AG04450 (cell line): ENCODE results near the gene CCDC40. TPM values are rescaled to one million over a fixed set of nuclear protein-coding genes. Genes with fewer than 3 reads are reported as not detected.

ENCODE experiments used
- CTCF ChIA-PET: fragments of 300-600, 350-600 bp; formaldehyde crosslinking; extraction: SDS; loops from one replicate; lab custom pipeline; 2022; ENCODE audit warnings: antibody characterized with exemption, inconsistent platforms; lab: Charles Lee
- POLR2A ChIA-PET: fragments of 350-600 bp; formaldehyde crosslinking; extraction: SDS; loops from one replicate; lab custom pipeline; 2021; ENCODE audit warnings: antibody characterized with exemption, inconsistent platforms; lab: Yijun Ruan, JAX
- DNase-seq: peaks from one replicate; pipeline ENCODE4 v3.0.0-alpha.2; 2011; ENCODE audit warnings: low read depth, low spot score
- H3K27ac ChIP-seq: one replicate; pipeline ENCODE4 v1.5.1; 2012; ENCODE audit warnings: low read depth, low read length, control low read depth
- H3K27me3 ChIP-seq: one replicate; pipeline ENCODE4 v1.6.0; 2012; ENCODE audit warnings: low read length; ENCODE audit not compliant: control insufficient read depth, insufficient read depth
- H3K4me3 ChIP-seq: 2 replicates; pipeline ENCODE4 v1.5.1; 2011; ENCODE audit warnings: mild to moderate bottlenecking, low read depth, low read length, control low read depth
- H3K9me3 ChIP-seq: 2 replicates; pipeline ENCODE4 v1.5.1; 2012; ENCODE audit warnings: low read length; ENCODE audit not compliant: control insufficient read depth, insufficient read depth
- CTCF ChIP-seq: IDR thresholded peaks from 2 replicates; pipeline ENCODE4 v1.5.1; 2011; ENCODE audit warnings: low read depth, low read length, control low read depth, inconsistent platforms
- polyA plus RNA-seq: library from polyadenylated mRNA; depleted of rRNA; stranded (reverse); fragments of >200 nt; gene quantifications from 2 replicates; pipeline ENCODE4 v1.2.3, GENCODE V29; 2011

CCDC40 gene
- polyA plus RNA-seq, 1 experiment: 2.4 TPM

- CTCF ChIA-PET: no interaction called here
- DNase-seq: no peak
- Histone ChIP-seq H3K27ac (no peak overlapping the region), H3K4me3 (no peak overlapping the region), H3K9me3 (no peaks in the 10 kb centered on the region; the same call in 1 of the 2 replicates), H3K27me3 (no peaks in the 10 kb centered on the region)
- no peak for TF ChIP-seq CTCF
- POLR2A ChIA-PET: no interaction called here
Observed at GRCh38 chr17:80000981-80001775, 35.3 kb upstream of the CCDC40 start.

GRCh38 chr17:80002070-80002641 is 34.3 kb upstream of the CCDC40 start:
- Histone ChIP-seq H3K27me3 (no peaks in the 10 kb centered on the region), H3K27ac (no peak overlapping the region), H3K9me3 (no peaks in the 10 kb centered on the region; the same call in 1 of the 2 replicates), H3K4me3 (no peak overlapping the region)
- DNase-seq: no peak
- ChIA-PET CTCF (no interaction called here), POLR2A (no interaction called here)
- no peak for TF ChIP-seq CTCF

GRCh38 chr17:80002690-80003490 is 33.6 kb upstream of the CCDC40 start:
- Histone ChIP-seq H3K27me3 (no peaks in the 10 kb centered on the region), H3K27ac (no peak overlapping the region), H3K9me3 (no peaks in the 10 kb centered on the region; the same call in 1 of the 2 replicates), H3K4me3 (no peak overlapping the region)
- ChIA-PET CTCF (interaction anchor here (0.9 to 6.1 kb wide), 2 partner anchors 10 to 26 kb away, joined by 4 to 73 read pairs; no protein-coding TSS in a partner anchor), POLR2A (no interaction called here)
- TF ChIP-seq CTCF: no peak
- DNase-seq: no peak

- CTCF ChIA-PET: interaction anchor here (0.6 to 6.1 kb wide), 3 partner anchors 11 to 80 kb away, joined by 3 to 73 read pairs (median 4); no protein-coding TSS in a partner anchor
- Histone ChIP-seq H3K27ac (no peak overlapping the region), H3K4me3 (no peak overlapping the region), H3K9me3 (no peaks in the 10 kb centered on the region; the same call in 1 of the 2 replicates), H3K27me3 (no peaks in the 10 kb centered on the region)
- TF ChIP-seq CTCF: no peak
- POLR2A ChIA-PET: no interaction called here
- no peak for DNase-seq
Observed at GRCh38 chr17:80003969-80004368, 32.5 kb upstream of the CCDC40 start.
